ENCODE data around the gene ANO1.
"Not testable (repeated sequence)": the region's sequence is repeated elsewhere in the genome, so short reads cannot be mapped to it uniquely, and the experiment has no call there.

Gene ANO1

DNA sequence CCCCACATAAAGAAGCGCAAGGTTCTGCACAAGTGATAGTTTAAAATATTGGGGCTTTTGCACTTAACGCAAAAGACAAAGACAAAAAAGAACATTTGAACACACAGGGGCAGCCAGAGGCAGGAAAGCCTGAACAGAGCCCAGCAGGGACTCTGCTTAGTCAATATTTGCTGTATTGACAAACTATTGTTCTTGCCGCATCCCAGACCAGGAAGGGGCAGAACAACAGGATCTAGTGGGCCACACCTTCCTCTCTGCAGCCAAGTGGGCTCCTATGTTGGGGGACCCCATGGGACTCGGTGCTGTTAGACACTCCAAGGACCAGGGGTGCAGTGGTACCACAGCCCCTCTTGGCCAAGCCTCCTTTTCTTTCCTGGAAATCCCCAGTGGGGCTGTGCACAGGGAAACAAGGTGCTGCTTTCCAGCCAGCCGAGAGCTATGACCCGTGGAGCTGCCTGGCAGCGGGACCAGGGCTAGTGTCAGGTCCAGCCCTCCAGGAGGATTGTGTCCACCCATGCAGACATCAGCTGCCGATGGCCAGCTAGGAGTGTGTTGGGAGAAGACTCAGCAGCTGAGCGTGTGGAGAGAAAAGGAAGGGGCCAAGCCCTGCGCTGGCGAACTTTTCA lies 43.3 kb upstream of the ANO1 start:
- no peaks in the 10 kb centered on the region for H3K36me3 ChIP-seq (ENCODE audit: insufficient read depth)
- no peak overlapping the region for H3K4me3 ChIP-seq (IDR thresholded peaks at IDR 0.05; ENCODE audit: insufficient read depth, low read depth, low read length)
- H2AFZ ChIP-seq (ENCODE audit: low read depth): no peak overlapping the region
- H3K79me2 ChIP-seq (ENCODE audit: insufficient read depth, low read depth): no peaks in the 10 kb centered on the region
- H4K20me1 ChIP-seq (ENCODE audit: insufficient read depth): no peaks in the 10 kb centered on the region
- H3K27ac ChIP-seq: no peak overlapping the region
- no peak overlapping the region for H3K9ac ChIP-seq
- H3K4me2 ChIP-seq: no peak overlapping the region
- no peaks in the 10 kb centered on the region; the same call in 1 of the 2 replicates for H3K27me3 ChIP-seq (ENCODE audit: insufficient read depth, low read depth)
- H3K4me1 ChIP-seq (ENCODE audit: low read depth, poor library complexity, severe bottlenecking): no peaks in the 10 kb centered on the region
- TF ChIP-seq, protein P1, sequence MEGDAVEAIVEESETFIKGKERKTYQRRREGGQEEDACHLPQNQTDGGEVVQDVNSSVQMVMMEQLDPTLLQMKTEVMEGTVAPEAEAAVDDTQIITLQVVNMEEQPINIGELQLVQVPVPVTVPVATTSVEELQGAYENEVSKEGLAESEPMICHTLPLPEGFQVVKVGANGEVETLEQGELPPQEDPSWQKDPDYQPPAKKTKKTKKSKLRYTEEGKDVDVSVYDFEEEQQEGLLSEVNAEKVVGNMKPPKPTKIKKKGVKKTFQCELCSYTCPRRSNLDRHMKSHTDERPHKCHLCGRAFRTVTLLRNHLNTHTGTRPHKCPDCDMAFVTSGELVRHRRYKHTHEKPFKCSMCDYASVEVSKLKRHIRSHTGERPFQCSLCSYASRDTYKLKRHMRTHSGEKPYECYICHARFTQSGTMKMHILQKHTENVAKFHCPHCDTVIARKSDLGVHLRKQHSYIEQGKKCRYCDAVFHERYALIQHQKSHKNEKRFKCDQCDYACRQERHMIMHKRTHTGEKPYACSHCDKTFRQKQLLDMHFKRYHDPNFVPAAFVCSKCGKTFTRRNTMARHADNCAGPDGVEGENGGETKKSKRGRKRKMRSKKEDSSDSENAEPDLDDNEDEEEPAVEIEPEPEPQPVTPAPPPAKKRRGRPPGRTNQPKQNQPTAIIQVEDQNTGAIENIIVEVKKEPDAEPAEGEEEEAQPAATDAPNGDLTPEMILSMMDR (conservative IDR thresholded peaks at IDR 0.05; ENCODE audit: low read depth, low read length): no peak

DNA sequence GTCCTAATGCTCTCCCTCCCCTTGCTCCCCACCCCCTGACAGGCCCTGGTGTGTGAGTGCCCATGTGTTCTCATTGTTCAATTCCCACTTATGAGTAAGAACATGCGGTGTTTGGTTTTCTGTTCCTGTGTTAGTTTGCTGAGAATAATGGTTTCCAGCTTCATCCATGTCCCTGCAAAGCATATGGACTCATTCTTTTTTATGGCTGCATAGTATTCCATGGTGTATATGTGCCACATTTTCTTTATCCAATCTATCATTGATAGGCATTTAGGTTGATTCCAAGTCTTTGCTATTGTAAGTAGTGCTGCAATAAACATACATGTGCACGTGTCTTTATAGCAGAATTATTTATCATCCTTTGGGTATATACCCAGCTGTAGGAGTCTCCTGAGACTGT lies 42.5 kb upstream of the ANO1 start:
- H3K4me2 ChIP-seq; H2AFZ ChIP-seq (ENCODE audit: low read depth); H3K4me1 ChIP-seq (ENCODE audit: low read depth, poor library complexity, severe bottlenecking); H3K79me2 ChIP-seq (ENCODE audit: insufficient read depth, low read depth); H3K27ac ChIP-seq; H3K9ac ChIP-seq; H3K36me3 ChIP-seq (ENCODE audit: insufficient read depth); H3K27me3 ChIP-seq (ENCODE audit: insufficient read depth, low read depth); H3K4me3 ChIP-seq (IDR thresholded peaks at IDR 0.05; ENCODE audit: insufficient read depth, low read depth, low read length); H4K20me1 ChIP-seq (ENCODE audit: insufficient read depth): not testable (repeated sequence)

DNA sequence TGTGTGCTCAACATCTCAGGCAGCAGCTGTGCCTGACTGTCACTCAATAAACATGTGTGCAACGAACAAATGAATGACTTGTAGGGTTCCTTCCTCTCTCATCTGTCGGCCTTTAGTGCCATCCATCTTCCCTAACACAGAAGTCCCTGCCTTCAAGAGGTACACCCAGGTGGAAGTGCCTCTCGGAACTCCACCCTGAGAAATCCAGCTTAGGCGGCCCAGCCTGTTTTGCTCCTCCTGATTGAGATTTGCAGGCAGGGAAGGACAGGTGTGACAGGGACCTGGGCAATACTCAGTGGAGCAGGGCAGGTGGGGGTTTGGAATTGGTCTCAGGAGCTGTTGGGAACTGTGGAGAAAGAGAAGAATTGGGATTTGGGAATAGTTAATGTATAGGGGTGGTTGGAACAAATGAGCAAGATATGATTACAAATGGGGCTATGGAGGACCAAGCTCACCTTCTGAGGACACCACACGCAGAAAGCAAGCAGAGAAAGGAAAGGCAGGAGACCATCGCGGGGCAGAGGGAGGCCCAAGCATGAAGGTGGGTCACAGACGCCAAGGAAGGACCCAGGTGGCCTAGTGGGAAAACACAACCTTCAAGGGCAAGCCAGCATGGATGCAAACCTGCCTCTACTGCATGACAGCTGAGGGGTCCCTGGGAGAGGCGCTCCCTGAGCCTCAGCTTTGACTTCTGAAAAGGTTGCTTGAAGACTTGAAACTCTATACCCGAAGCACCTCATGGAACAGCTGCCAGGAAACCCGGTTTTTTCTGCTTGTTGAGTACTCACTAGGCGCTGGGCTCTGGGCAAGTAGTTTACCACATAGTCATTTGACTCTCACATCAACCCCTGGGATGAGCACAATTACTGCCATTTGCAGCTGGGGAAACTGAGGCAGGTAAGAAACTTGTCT lies 40.9 kb upstream of the ANO1 start:
- H3K9ac ChIP-seq: no peak overlapping the region
- H3K4me2 ChIP-seq: no peak overlapping the region
- no peaks in the 10 kb centered on the region; the same call in 1 of the 2 replicates for H3K27me3 ChIP-seq (ENCODE audit: insufficient read depth, low read depth)
- H3K36me3 ChIP-seq (ENCODE audit: insufficient read depth): no peaks in the 10 kb centered on the region
- H3K27ac ChIP-seq: no peak overlapping the region
- H4K20me1 ChIP-seq (ENCODE audit: insufficient read depth): no peaks in the 10 kb centered on the region
- TF ChIP-seq, protein P1 (conservative IDR thresholded peaks at IDR 0.05; ENCODE audit: low read depth, low read length): no peak
- H3K79me2 ChIP-seq (ENCODE audit: insufficient read depth, low read depth): no peaks in the 10 kb centered on the region
- no peaks in the 10 kb centered on the region for H3K4me1 ChIP-seq (ENCODE audit: low read depth, poor library complexity, severe bottlenecking)
- no peak overlapping the region for H3K4me3 ChIP-seq (IDR thresholded peaks at IDR 0.05; ENCODE audit: insufficient read depth, low read depth, low read length)
- H2AFZ ChIP-seq (ENCODE audit: low read depth): no peak overlapping the region

DNA sequence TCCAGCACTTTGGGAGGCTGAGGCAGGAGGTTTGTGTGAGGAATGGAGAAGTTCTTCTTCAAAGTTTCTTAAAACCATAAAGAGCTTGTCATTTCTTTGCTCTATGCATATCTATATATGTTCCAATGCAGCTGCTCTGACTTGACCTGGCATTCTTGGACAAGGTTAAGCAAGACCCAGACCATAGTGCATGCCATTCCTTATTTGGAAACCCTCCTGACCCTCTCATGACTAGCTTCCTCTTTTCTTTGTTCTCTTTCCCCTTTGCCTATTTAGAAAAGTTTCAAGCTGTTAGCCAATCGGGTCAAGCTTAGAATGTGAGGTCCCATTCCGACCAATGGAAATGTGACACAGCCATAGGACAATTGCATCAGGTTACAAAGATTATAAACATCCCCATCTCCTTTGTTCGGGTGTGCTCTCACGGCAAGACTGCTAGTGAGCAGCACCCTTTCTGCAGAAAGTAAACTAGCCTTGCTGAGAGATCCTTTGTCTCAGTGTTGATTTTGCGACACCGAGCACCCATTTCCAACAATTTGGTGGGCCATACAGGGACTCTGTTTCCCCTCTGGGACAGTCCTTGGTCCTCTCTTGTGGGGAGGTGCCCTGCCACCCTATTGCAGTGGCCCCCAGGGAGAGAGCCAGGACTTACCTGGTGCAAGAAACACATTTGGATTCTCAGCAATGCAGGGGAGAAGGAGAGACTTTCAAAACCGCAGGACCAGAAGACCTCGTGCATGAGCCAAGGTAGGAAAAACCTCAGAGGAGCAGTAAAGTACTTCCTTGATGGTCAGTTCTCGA lies 39.9 kb upstream of the ANO1 start:
- Histone ChIP-seq H3K27me3 (ENCODE audit: insufficient read depth, low read depth) (no peaks in the 10 kb centered on the region; the same call in 1 of the 2 replicates), H4K20me1 (ENCODE audit: insufficient read depth) (no peaks in the 10 kb centered on the region), H2AFZ (ENCODE audit: low read depth) (no peak overlapping the region), H3K36me3 (ENCODE audit: insufficient read depth) (no peaks in the 10 kb centered on the region), H3K79me2 (ENCODE audit: insufficient read depth, low read depth) (no peaks in the 10 kb centered on the region), H3K4me2 (no peak overlapping the region), H3K4me3 (IDR thresholded peaks at IDR 0.05; ENCODE audit: insufficient read depth, low read depth, low read length) (no peak overlapping the region), H3K27ac (no peak overlapping the region), H3K4me1 (ENCODE audit: low read depth, poor library complexity, severe bottlenecking) (no peaks in the 10 kb centered on the region), H3K9ac (no peak overlapping the region)
- TF ChIP-seq, protein P1 (conservative IDR thresholded peaks at IDR 0.05; ENCODE audit: low read depth, low read length): no peak

Data from KMS-11 (cell line).